ENCODE measurements around the gene YARS2.

Gene YARS2

GRCh38 chr12:32714772-32715171 lies 40.9 kb downstream of the YARS2 start:
- H4K20me1 ChIP-seq (ENCODE audit: control insufficient read depth, insufficient read depth, low read depth, low read length), result no peaks in the 10 kb centered on the region
- no peak overlapping the region for H3K27ac ChIP-seq (ENCODE audit: low read depth, low read length)
- H3K4me3 ChIP-seq (ENCODE audit: low read length), result no peak overlapping the region
- no peaks in the 10 kb centered on the region for H3K79me2 ChIP-seq (ENCODE audit: control insufficient read depth, low read length)
- TF ChIP-seq, protein P1, sequence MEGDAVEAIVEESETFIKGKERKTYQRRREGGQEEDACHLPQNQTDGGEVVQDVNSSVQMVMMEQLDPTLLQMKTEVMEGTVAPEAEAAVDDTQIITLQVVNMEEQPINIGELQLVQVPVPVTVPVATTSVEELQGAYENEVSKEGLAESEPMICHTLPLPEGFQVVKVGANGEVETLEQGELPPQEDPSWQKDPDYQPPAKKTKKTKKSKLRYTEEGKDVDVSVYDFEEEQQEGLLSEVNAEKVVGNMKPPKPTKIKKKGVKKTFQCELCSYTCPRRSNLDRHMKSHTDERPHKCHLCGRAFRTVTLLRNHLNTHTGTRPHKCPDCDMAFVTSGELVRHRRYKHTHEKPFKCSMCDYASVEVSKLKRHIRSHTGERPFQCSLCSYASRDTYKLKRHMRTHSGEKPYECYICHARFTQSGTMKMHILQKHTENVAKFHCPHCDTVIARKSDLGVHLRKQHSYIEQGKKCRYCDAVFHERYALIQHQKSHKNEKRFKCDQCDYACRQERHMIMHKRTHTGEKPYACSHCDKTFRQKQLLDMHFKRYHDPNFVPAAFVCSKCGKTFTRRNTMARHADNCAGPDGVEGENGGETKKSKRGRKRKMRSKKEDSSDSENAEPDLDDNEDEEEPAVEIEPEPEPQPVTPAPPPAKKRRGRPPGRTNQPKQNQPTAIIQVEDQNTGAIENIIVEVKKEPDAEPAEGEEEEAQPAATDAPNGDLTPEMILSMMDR (IDR thresholded peaks at IDR 0.05; ENCODE audit: low read depth, low read length, poor library complexity, severe bottlenecking), result no peak
- TF ChIP-seq EZH2phosphoT487 (IDR thresholded peaks at IDR 0.05; ENCODE audit: borderline replicate concordance, low read length), result no peak
- H3K4me1 ChIP-seq (ENCODE audit: control insufficient read depth, low read length), result no peaks in the 10 kb centered on the region
- no peaks in the 10 kb centered on the region for H3F3A ChIP-seq (ENCODE audit: control insufficient read depth, insufficient read depth)
- H3K36me3 ChIP-seq (ENCODE audit: control insufficient read depth, low read length), result peaks cover 47% of the 10 kb centered on the region
- no peaks in the 10 kb centered on the region for H3K9me3 ChIP-seq (ENCODE audit: control insufficient read depth, insufficient read depth, low read length)
- H3K9me2 ChIP-seq (replicated peaks; ENCODE audit: control insufficient read depth, low read length), result no peaks in the 10 kb centered on the region
- no peaks in the 10 kb centered on the region for H3K27me3 ChIP-seq (ENCODE audit: control insufficient read depth, low read length)
- H3K4me2 ChIP-seq (ENCODE audit: low read length), result no peak overlapping the region

- Histone ChIP-seq H3K4me3 (ENCODE audit: low read length) (no peak overlapping the region), H3K27ac (ENCODE audit: low read depth, low read length) (no peak overlapping the region), H3K4me2 (ENCODE audit: low read length) (no peak overlapping the region), H3F3A (ENCODE audit: control insufficient read depth, insufficient read depth) (peaks cover 12% of the 10 kb centered on the region), H3K4me1 (ENCODE audit: control insufficient read depth, low read length) (no peaks in the 10 kb centered on the region), H3K79me2 (ENCODE audit: control insufficient read depth, low read length) (0 out of 2 replicates have a peak, but pooled peaks cover 2% of the 10 kb centered on the region), H3K9me3 (ENCODE audit: control insufficient read depth, insufficient read depth, low read length) (no peaks in the 10 kb centered on the region), H3K27me3 (ENCODE audit: control insufficient read depth, low read length) (no peaks in the 10 kb centered on the region), H4K20me1 (ENCODE audit: control insufficient read depth, insufficient read depth, low read depth, low read length) (no peaks in the 10 kb centered on the region), H3K9me2 (replicated peaks; ENCODE audit: control insufficient read depth, low read length) (no peaks in the 10 kb centered on the region), H3K36me3 (ENCODE audit: control insufficient read depth, low read length) (peaks cover 63% of the 10 kb centered on the region)
- TF ChIP-seq, protein P1 (IDR thresholded peaks at IDR 0.05; ENCODE audit: low read depth, low read length, poor library complexity, severe bottlenecking), result no peak
- TF ChIP-seq EZH2phosphoT487 (IDR thresholded peaks at IDR 0.05; ENCODE audit: borderline replicate concordance, low read length), result no peak
Measured at GRCh38 chr12:32708926-32709325, 46.8 kb downstream of the YARS2 start.

- Histone ChIP-seq H3K27me3 (ENCODE audit: control insufficient read depth, low read length) (no peaks in the 10 kb centered on the region), H3K36me3 (ENCODE audit: control insufficient read depth, low read length) (peaks cover 62% of the 10 kb centered on the region), H3K9me2 (replicated peaks; ENCODE audit: control insufficient read depth, low read length) (no peaks in the 10 kb centered on the region), H3F3A (ENCODE audit: control insufficient read depth, insufficient read depth) (peaks cover 17% of the 10 kb centered on the region), H3K4me2 (ENCODE audit: low read length) (no peak overlapping the region), H3K9me3 (ENCODE audit: control insufficient read depth, insufficient read depth, low read length) (no peaks in the 10 kb centered on the region), H4K20me1 (ENCODE audit: control insufficient read depth, insufficient read depth, low read depth, low read length) (no peaks in the 10 kb centered on the region), H3K4me1 (ENCODE audit: control insufficient read depth, low read length) (no peaks in the 10 kb centered on the region), H3K4me3 (ENCODE audit: low read length) (no peak overlapping the region), H3K27ac (ENCODE audit: low read depth, low read length) (no peak overlapping the region), H3K79me2 (ENCODE audit: control insufficient read depth, low read length) (peaks cover 11% of the 10 kb centered on the region)
- no peak for TF ChIP-seq EZH2phosphoT487 (IDR thresholded peaks at IDR 0.05; ENCODE audit: borderline replicate concordance, low read length)
- TF ChIP-seq, protein P1 (IDR thresholded peaks at IDR 0.05; ENCODE audit: low read depth, low read length, poor library complexity, severe bottlenecking), result no peak
Measured at GRCh38 chr12:32706335-32707024, 49.2 kb downstream of the YARS2 start.
